Measurements from ENCODE around the gene RNMT.

DNA sequence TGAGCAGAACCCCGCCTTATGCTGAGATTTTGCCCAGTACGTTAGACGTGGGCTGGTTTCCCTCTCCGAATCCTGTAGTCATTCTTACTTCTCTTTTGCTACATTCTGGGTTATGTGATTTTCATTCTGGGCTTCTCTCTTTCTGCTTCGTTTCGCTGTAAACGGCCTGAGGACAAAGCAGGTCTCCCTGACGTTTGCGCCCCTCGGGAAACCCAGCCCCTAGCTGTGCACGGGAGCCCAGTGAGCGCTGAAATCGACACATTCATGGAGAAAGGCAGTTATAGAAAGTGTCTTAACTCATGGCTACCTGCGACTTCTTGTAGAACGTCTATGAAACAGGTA, 74.8 kb downstream of the RNMT start:
- TF ChIP-seq, protein P1, sequence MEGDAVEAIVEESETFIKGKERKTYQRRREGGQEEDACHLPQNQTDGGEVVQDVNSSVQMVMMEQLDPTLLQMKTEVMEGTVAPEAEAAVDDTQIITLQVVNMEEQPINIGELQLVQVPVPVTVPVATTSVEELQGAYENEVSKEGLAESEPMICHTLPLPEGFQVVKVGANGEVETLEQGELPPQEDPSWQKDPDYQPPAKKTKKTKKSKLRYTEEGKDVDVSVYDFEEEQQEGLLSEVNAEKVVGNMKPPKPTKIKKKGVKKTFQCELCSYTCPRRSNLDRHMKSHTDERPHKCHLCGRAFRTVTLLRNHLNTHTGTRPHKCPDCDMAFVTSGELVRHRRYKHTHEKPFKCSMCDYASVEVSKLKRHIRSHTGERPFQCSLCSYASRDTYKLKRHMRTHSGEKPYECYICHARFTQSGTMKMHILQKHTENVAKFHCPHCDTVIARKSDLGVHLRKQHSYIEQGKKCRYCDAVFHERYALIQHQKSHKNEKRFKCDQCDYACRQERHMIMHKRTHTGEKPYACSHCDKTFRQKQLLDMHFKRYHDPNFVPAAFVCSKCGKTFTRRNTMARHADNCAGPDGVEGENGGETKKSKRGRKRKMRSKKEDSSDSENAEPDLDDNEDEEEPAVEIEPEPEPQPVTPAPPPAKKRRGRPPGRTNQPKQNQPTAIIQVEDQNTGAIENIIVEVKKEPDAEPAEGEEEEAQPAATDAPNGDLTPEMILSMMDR (IDR thresholded peaks at IDR 0.05; ENCODE audit: insufficient read depth, low read length, poor library complexity, severe bottlenecking): no peak
- no peak for TF ChIP-seq EZH2phosphoT487 (conservative IDR thresholded peaks at IDR 0.05; ENCODE audit: low read length)
